Measurements from ENCODE around the gene MLYCD.

The MLYCD gene

GRCh38 chr16:83958137-83958845, 59.4 kb downstream of the MLYCD start:
- DNase-seq = no peak

- no peak for DNase-seq
These were observed 60.1 kb downstream of the MLYCD start for GRCh38 chr16:83958846-83959565.

DNA sequence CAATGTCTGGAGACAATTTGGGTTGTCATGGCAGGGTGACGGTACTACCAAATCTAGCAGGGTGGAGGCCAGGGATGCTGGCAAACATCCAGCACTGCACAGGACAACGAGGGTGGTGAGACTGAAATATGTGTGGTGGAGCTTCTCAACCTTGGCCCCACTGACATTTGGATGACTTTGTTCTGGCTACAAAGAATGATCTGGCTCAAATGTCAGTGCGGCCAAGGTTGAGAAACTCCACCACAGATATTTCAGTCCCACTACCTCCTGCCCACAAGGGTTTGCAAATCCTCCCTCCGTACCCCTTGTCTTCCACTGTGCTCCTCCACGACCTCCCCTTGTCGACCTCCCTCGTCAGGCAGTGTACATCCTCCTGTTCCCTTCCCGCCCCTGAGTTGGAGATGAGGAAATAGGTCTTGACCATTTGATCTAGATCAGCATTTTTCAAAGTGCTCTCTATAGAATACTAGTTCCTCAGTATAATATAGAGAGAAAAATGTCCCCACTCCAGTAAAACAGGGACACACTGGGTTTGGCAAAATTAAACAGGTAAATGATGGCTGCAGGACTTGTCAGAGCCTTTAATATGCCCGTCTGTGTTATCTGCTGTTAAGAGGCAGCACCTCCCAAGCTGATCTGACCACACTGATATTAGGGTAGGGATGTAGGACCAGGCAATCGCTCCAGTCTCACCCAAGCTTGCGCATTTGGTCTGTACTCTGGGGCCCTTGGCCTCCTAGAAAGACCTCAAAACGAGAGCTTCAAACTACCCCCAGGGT, 60.9 kb downstream of the MLYCD start:
- no peak for DNase-seq

DNA sequence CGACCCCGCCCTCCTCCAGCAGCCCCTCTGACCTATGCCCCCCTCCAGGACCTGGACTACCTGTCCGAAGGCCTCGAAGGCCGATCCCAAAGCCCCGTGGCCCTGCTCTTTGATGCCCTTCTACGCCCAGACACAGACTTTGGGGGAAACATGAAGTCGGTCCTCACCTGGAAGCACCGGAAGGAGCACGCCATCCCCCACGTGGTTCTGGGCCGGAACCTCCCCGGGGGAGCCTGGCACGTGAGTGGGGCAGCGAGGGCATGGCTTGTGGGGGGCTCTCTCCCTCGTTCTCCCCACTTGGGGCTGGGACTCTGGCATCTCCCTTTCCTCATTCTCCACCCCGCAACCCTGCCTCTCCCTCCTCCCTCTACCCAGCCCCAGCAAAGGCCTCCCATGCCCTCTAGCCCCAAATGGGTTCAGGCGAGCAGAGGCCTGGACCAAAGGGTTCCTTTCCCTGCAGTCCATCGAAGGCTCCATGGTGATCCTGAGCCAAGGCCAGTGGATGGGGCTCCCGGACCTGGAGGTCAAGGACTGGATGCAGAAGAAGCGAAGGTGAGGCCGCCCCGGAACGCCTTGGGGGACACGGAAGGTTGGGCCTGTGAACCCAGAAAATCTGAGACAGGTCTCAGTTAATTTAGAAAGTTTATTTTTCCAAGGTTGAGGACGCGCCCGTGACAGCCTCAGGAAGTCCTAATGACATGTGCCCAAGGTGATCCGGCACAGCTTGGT, 61.8 kb downstream of the MLYCD start:
- DNase-seq = no peak

GRCh38 chr16:83961591-83961990, 62.7 kb downstream of the MLYCD start:
- DNase-seq = no peak

GRCh38 chr16:83963277-83964119, 64.6 kb downstream of the MLYCD start:
- no peak for DNase-seq

DNA sequence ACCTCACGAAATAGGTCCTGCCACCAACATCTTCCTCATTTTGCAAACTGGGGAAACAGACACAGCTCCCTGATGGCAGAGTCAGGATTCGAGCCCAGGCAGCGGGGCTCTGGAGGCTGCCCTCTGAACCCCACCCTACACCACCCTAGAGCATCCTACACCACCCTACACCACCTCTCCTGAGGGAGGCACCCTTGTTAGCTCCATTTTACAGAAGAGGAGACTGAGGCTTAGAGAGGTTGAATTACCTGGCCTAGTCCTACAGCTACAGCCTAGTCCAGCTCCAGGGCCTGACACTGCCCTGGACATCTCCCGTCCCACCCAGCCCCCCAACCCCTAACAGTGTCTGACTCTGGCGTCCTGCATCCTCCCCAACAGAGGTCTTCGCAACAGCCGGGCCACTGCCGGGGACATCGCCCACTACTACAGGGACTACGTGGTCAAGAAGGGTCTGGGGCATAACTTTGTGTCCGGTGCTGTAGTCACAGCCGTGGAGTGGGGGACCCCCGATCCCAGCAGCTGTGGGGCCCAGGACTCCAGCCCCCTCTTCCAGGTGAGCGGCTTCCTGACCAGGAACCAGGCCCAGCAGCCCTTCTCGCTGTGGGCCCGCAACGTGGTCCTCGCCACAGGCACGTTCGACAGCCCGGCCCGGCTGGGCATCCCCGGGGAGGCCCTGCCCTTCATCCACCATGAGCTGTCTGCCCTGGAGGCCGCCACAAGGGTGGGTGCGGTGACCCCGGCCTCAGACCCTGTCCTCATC, 65.9 kb downstream of the MLYCD start:
- no peak for DNase-seq

- DNase-seq = no peak
These were observed 66.7 kb downstream of the MLYCD start for GRCh38 chr16:83965444-83966152.

- DNase-seq = no peak
These were observed 67.3 kb downstream of the MLYCD start for GRCh38 chr16:83966153-83966696.

DNA sequence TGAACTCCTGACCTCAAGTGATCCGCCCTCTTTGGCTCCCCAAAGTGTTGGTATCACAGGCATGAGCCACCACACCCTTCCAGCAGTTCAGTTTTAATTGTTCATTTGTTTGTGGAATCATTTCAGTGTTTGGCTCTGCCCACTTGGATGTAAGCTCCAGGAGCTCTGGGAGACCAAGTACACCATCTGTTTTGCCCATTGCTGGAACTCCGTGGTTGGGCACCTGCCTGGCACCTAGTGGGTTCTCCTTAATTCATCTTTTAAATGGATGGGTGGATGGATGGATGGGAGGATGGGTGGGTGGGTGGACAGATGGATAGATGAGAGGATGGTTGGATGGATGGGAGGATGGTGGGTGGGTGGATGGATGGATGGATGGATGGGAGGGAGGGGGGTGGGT, 68.2 kb downstream of the MLYCD start:
- no peak for DNase-seq

DNA sequence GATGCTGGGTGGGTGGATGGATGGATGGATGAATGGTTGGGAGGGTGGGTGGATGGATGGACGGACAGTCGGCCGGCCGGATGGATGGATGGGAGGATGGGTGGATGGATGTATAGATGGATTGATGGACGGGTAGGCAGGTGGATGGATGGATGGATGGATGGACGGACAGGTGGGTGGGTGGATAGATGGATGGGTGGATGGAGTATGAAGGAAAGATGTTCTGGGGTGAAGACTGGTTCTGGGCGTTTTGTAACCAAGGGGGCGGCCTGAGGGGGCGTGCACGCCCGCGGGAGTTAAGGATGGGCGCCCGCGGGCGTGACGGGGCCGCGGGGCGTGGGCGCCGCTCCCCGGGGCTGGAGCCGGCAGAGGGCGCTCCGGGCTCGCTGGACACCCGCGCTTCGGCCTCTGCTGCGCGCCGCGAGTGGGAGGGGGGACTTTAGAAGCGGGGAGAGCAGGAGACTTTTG, 69.0 kb downstream of the MLYCD start, which contains the start of gene NECAB2:
Gene NECAB2 (plus strand): TSS at position 407 of the 468 bp plus-strand sequence. CDS start 405 bp downstream, outside the sequence.
- DNase-seq = peak in 1 of 2 experiments; percentile 3

- no peak for DNase-seq
These were observed 69.5 kb downstream of the MLYCD start for GRCh38 chr16:83968306-83968851.

DNA sequence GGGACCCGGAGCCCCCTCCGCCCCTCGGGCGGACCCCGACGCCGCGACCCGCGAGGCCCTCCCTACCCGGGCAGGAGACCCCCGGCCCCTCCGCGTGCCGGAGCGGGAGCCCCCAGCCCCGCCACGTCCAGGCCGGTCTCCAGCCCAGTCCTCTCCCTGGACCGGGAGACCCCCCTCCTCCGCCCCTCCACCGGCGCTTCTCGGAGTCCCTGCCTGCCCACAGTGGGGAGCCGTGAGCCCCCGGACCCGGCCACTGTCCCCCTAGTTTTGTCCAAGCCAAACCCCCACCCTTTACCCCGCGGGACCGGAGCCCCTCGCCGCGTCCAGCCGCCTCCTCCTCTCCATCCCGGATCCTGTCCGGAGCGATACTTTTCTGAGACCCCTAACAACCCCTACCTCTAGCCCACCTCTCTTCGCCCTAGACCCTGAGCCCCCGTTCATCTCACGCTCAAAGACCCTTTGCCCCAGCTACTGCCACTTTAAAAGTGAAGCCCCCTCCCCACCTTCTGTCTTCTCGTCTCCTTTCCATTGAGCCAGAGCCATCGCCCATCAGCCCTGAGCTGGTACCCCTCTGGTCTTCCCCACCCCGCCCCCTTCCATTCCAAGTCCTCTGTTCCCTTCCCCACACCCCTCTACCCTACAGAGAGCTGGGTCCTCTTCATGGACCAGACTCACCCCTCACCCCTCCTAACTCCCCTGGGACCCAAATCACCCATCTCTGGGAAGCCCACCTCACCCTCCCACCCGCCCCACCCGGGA, 70.2 kb downstream of the MLYCD start:
- no peak for DNase-seq

- no peak for DNase-seq
These were observed 71.0 kb downstream of the MLYCD start for GRCh38 chr16:83969771-83970429.

GRCh38 chr16:83970430-83970815, 71.5 kb downstream of the MLYCD start:
- no peak for DNase-seq

DNA sequence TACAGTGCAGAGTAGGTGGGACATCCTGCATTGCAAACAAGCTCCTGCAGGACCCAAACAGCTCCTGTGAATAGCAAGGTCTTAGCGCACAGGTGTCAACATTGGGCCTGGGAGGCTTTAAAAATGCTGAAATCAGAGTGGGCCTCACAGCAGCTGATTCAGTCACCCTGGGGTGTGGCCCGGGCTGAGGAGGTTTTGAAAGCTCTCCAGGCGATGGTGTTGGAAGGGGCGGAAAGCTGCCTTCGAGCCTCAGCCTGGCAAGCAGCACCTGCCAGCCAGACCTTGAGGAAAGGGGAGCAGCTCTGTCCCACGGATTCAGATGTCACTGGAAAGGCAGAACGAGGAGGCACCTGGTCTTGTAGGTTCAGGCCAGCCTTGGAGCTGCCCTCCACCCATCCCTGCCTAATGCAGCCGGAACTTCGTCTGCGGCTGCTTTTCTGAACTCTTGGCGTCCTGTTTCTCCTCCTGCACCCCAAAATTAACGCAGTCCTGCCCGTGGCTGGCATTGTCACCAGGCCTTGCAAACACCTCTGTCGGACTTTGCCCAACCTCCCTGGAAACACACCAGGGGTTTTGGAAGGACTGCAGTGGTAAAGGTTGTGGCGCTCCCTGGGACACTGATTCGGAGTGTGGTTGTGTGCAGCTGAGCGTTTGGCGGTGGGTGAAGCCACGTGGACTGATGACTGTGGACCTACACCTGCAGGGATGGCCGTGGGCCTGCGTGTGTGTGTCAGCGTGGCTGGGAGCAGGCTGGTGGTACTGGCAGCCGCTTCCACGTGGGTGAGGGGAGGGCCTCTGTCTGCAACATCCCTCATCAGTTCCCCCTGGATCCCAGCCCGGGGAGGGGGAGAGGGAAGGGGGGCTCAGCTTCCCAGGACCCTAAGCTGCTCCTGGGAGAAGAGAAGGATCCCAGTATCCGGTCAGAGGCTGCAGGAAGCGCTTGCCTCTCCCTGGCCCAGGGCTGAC, 72.5 kb downstream of the MLYCD start:
- no peak for DNase-seq
